HepG2 (cell line): ENCODE data around the gene MYH7. TPM values are rescaled to one million over a fixed set of nuclear protein-coding genes. Genes with fewer than 3 reads are reported as not detected.

Experiments used
- AFF4 ChIP-seq: sonication (generic); formaldehyde crosslinking; IDR thresholded peaks from 2 replicates; pipeline ENCODE4 v1.4.0; 2020; ENCODE audit warnings: missing genetic modification reagents
- ATAD3A ChIP-seq: sonication (generic); formaldehyde crosslinking; IDR thresholded peaks from 2 replicates; pipeline ENCODE4 v1.4.0; 2020; ENCODE audit warnings: missing genetic modification reagents
- CHD2 ChIP-seq: IDR thresholded peaks from 2 replicates; pipeline ENCODE4 v1.6.1; 2011; ENCODE audit warnings: low read depth, low read length, improper control_type of control experiment
- ELF1 ChIP-seq: sonication (generic); formaldehyde crosslinking; IDR thresholded peaks from 2 replicates; pipeline ENCODE4 v1.4.0; 2020; ENCODE audit warnings: missing genetic modification reagents
- ETV5 ChIP-seq: IDR thresholded peaks from 2 replicates; pipeline ENCODE4 v1.6.1; 2018; ENCODE audit warnings: missing biosample characterization, missing genetic modification reagents, inconsistent platforms, borderline replicate concordance
- REST ChIP-seq, 2 experiments: IDR thresholded peaks; 2 replicates each; pipeline ENCODE4 v1.6.1; 2011 to 2012; ENCODE audit warnings: low read length in 2 of 2, borderline replicate concordance in 1 of 2, low read depth in 1 of 2, mild to moderate bottlenecking in 1 of 2, moderate library complexity in 1 of 2
- SPEN ChIP-seq: sonication (generic); formaldehyde crosslinking; IDR thresholded peaks from 2 replicates; pipeline ENCODE4 v1.5.1; 2020; ENCODE audit warnings: low read depth, mild to moderate bottlenecking, missing genetic modification reagents
- TBX3 ChIP-seq: fragments of 450-650 bp; IDR thresholded peaks from 2 replicates; pipeline ENCODE4 v1.6.1; 2017; ENCODE audit warnings: antibody characterized with exemption, mild to moderate bottlenecking, inconsistent platforms, borderline replicate concordance
- TFDP2 ChIP-seq: sonication (generic); formaldehyde crosslinking; IDR thresholded peaks from 2 replicates; pipeline ENCODE4 v1.4.0; 2020; ENCODE audit warnings: missing genetic modification reagents
- U2AF1 ChIP-seq: fragments of 200-400 bp; formaldehyde crosslinking; optimal IDR thresholded peaks from 2 replicates; pipeline ENCODE3; 2017; ENCODE audit warnings: mild to moderate bottlenecking, low read depth, low read length
- ZBTB2 ChIP-seq: sonication (generic); formaldehyde crosslinking; IDR thresholded peaks from 2 replicates; pipeline ENCODE4 v1.8.0; 2022; ENCODE audit warnings: low read depth, missing genetic modification reagents
- ZBTB38 ChIP-seq: sonication (generic); formaldehyde crosslinking; IDR thresholded peaks from 2 replicates; pipeline ENCODE4 v1.5.1; 2020; ENCODE audit warnings: mild to moderate bottlenecking, missing genetic modification reagents
- ZNF24 ChIP-seq: fragments of 450-650 bp; IDR thresholded peaks from 2 replicates; pipeline ENCODE4 v1.6.1; 2017; ENCODE audit warnings: antibody characterized with exemption, mild to moderate bottlenecking
- ZNF296 ChIP-seq: sonication (generic); formaldehyde crosslinking; conservative IDR thresholded peaks from 2 replicates; pipeline ENCODE4 v1.5.0; 2020; ENCODE audit warnings: mild to moderate bottlenecking, missing genetic modification reagents
- ZNF33B ChIP-seq: sonication (generic); formaldehyde crosslinking; IDR thresholded peaks from 2 replicates; pipeline ENCODE4 v1.5.1; 2020; ENCODE audit warnings: mild to moderate bottlenecking, missing genetic modification reagents
- ZNF383 ChIP-seq: sonication (generic); formaldehyde crosslinking; IDR thresholded peaks from 2 replicates; pipeline ENCODE4 v1.4.0; 2020; ENCODE audit warnings: missing genetic modification reagents, mild to moderate bottlenecking, borderline replicate concordance
- ZNF446 ChIP-seq: sonication (generic); formaldehyde crosslinking; IDR thresholded peaks from 2 replicates; pipeline ENCODE4 v1.5.0; 2020; ENCODE audit warnings: mild to moderate bottlenecking, missing genetic modification reagents
- ZNF550 ChIP-seq: sonication (generic); formaldehyde crosslinking; IDR thresholded peaks from 2 replicates; pipeline ENCODE4 v1.4.0; 2020; ENCODE audit warnings: mild to moderate bottlenecking, missing genetic modification reagents, borderline replicate concordance
- ZNF652 ChIP-seq: IDR thresholded peaks from 2 replicates; pipeline ENCODE4 v1.6.1; 2016; ENCODE audit warnings: low read depth, borderline replicate concordance
- ZNF746 ChIP-seq: sonication (generic); formaldehyde crosslinking; IDR thresholded peaks from 2 replicates; pipeline ENCODE4 v1.8.0; 2022; ENCODE audit warnings: mild to moderate bottlenecking, missing genetic modification reagents
- ZNF878 ChIP-seq: sonication (generic); formaldehyde crosslinking; IDR thresholded peaks from 2 replicates; pipeline ENCODE4 v1.8.1; 2023; ENCODE audit warnings: mild to moderate bottlenecking, missing genetic modification reagents, moderate library complexity
- polyA plus RNA-seq, 8 experiments: library from polyadenylated mRNA; depleted of rRNA in 3 of 8; stranded (reverse) in 7 of 8; unstranded in 1 of 8; fragments of >200 nt; fragmentation: Illumina TruSeq in 4 of 8; extraction: Trizol in 4 of 8; gene quantifications; 2 replicates each; pipeline versions ENCODE4 v1.2.1 to v1.2.3, GENCODE V29; 2011 to 2016; ENCODE audit warnings: low read depth in 4 of 8, missing spikeins in 1 of 8, mixed read lengths in 1 of 8; ENCODE audit not compliant: insufficient read depth in 1 of 8
- total RNA-seq, 5 experiments: library from RNA; depleted of rRNA; stranded (reverse); fragments of >200 nt; fragmentation: Illumina TruSeq; extraction: Trizol; gene quantifications; 2 replicates each; pipeline ENCODE4 v1.2.3, GENCODE V29; 2016; ENCODE audit warnings: low read depth in 1 of 5

The MYH7 gene
- total and polyA plus RNA-seq, 2 of the 13 experiments (the other 11 are each of a cell fraction or from before 2014, with no cell fraction given) = 0.04 TPM; not detected in 1

GRCh38 chr14:23454445-23454856 lies 19.0 kb upstream of the MYH7 start (continued):
- TF ChIP-seq REST (IDR thresholded peaks at IDR 0.05; ENCODE audit: borderline replicate concordance in 1 of 2, low read depth in 1 of 2, low read length in 2 of 2) (no peak), ZNF296 (CRISPR knock-in tag) (no peak), SPEN (peak; percentile 23; the same call in 1 of the 2 replicates), ZNF878 (CRISPR knock-in tag) (no peak), U2AF1 (no peak), ELF1 (CRISPR knock-in tag) (peak; percentile 22; the same call in 1 of the 2 replicates), ZNF33B (CRISPR knock-in tag) (no peak), TBX3 (no peak), TFDP2 (no peak), ZNF746 (CRISPR knock-in tag) (no peak), ATAD3A (CRISPR knock-in tag) (no peak), ZBTB38 (no peak), ZNF550 (no peak), ETV5 (CRISPR knock-in tag) (peak; percentile 94; the same call in 1 of the 2 replicates), ZNF24 (no peak), CHD2 (no peak), ZNF652 (no peak), AFF4 (CRISPR knock-in tag) (no peak), ZNF383 (CRISPR knock-in tag) (no peak), ZBTB2 (CRISPR knock-in tag) (no peak), ZNF446 (CRISPR knock-in tag) (no peak)
